ENCODE measurements around the gene TUBGCP4.
A peak's percentile ranks its signal among the peaks of the same experiment; 100 is the strongest.

The TUBGCP4 gene

GRCh38 chr15:43433661-43434303 lies 62.9 kb downstream of the TUBGCP4 start:
- Histone ChIP-seq H3K9me3 (ENCODE audit: control insufficient read depth, low read length) (no peaks in the 10 kb centered on the region), H3K27me3 (replicated peaks; ENCODE audit: control insufficient read depth, insufficient read depth, low read length) (no peaks in the 10 kb centered on the region), H3K4me1 (ENCODE audit: control insufficient read depth, insufficient read depth, low read length) (no peaks in the 10 kb centered on the region), H3K4me3 (ENCODE audit: low read length) (no peak overlapping the region), H3K9ac (ENCODE audit: low read length) (no peak overlapping the region), H3K36me3 (ENCODE audit: control insufficient read depth, insufficient read depth, low read length, severe bottlenecking) (peaks cover 83% of the 10 kb centered on the region)
- no peak for DNase-seq (ENCODE audit: low read depth)

- no peak for DNase-seq (ENCODE audit: low read depth)
- H3K9me3 ChIP-seq (ENCODE audit: control insufficient read depth, low read length): no peaks in the 10 kb centered on the region
- H3K4me3 ChIP-seq (ENCODE audit: low read length): no peak overlapping the region
- no peaks in the 10 kb centered on the region for H3K4me1 ChIP-seq (ENCODE audit: control insufficient read depth, insufficient read depth, low read length)
- H3K9ac ChIP-seq (ENCODE audit: low read length): no peak overlapping the region
- H3K27me3 ChIP-seq (replicated peaks; ENCODE audit: control insufficient read depth, insufficient read depth, low read length): no peaks in the 10 kb centered on the region
- peaks cover 85% of the 10 kb centered on the region for H3K36me3 ChIP-seq (ENCODE audit: control insufficient read depth, insufficient read depth, low read length, severe bottlenecking)
Measured at GRCh38 chr15:43434446-43434845, 63.5 kb downstream of the TUBGCP4 start.

- Histone ChIP-seq H3K27me3 (replicated peaks; ENCODE audit: control insufficient read depth, insufficient read depth, low read length) (no peaks in the 10 kb centered on the region), H3K9ac (ENCODE audit: low read length) (no peak overlapping the region), H3K36me3 (ENCODE audit: control insufficient read depth, insufficient read depth, low read length, severe bottlenecking) (peaks cover 65% of the 10 kb centered on the region), H3K9me3 (ENCODE audit: control insufficient read depth, low read length) (no peaks in the 10 kb centered on the region), H3K4me1 (ENCODE audit: control insufficient read depth, insufficient read depth, low read length) (peaks cover 13% of the 10 kb centered on the region), H3K4me3 (ENCODE audit: low read length) (no peak overlapping the region)
- DNase-seq (ENCODE audit: low read depth): no peak
Measured at GRCh38 chr15:43436395-43436794, 65.5 kb downstream of the TUBGCP4 start.

DNA sequence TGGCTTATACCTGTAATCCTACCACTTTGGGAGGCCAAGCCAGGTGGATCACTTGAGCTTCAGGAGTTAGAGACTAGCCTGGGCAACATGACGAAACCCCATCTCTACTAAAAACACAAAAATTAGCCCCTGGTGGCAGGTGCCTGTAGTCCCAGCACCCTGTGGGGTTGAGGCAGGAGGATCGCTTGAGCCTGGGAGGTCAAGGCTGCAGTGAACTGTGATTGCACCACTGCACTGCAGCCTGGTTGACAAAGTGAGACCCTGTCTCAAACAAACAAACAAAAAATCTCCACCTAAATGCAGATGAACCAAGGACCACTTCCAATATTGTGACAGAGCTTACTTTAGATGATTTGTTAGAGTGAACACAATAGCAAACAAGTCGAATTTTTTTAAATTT lies 68.4 kb downstream of the TUBGCP4 start:
- H3K36me3 ChIP-seq (ENCODE audit: control insufficient read depth, insufficient read depth, low read length, severe bottlenecking): peaks cover 39% of the 10 kb centered on the region
- no peak for DNase-seq (ENCODE audit: low read depth)

DNA sequence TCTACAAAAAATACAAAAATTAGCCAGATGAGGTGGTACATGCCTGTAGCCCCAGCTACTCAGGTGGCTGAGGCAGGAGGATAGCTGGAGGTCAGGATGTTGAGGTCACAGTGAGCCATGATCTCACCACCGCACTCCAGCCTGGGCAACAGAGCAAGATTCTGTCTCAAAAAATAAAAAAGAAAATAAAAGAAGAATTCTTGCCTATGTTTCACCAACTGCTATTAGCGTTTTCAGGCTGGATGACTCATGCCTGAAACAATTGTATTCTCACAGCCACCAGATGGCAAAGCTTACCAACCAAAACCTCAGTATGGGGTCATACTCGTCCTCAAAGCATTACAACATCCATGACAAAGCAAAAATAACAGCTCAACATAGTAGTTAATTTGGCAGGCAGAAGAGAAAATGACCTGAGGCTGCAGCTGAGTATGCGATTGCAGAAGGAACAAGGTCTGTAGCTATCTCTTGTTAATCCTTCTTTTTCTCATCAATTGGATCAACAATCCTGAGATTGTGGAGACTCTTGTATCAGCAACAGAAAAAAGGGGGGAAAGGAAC lies 69.9 kb downstream of the TUBGCP4 start:
- H3K9me3 ChIP-seq (ENCODE audit: control insufficient read depth, low read length): no peaks in the 10 kb centered on the region
- H3K36me3 ChIP-seq (ENCODE audit: control insufficient read depth, insufficient read depth, low read length, severe bottlenecking): peaks cover 47% of the 10 kb centered on the region
- no peaks in the 10 kb centered on the region for H3K27me3 ChIP-seq (replicated peaks; ENCODE audit: control insufficient read depth, insufficient read depth, low read length)
- H3K4me3 ChIP-seq (ENCODE audit: low read length): no peak overlapping the region
- H3K9ac ChIP-seq (ENCODE audit: low read length): peak overlapping the region; percentile 66
- peak; percentile 98 for DNase-seq (ENCODE audit: low read depth)
- peaks cover 16% of the 10 kb centered on the region for H3K4me1 ChIP-seq (ENCODE audit: control insufficient read depth, insufficient read depth, low read length)

More for the DNA sequence above, 68.4 kb downstream of the TUBGCP4 start:
- Histone ChIP-seq H3K4me3 (ENCODE audit: low read length) (no peak overlapping the region), H3K9ac (ENCODE audit: low read length) (no peak overlapping the region), H3K4me1 (ENCODE audit: control insufficient read depth, insufficient read depth, low read length) (peaks cover 16% of the 10 kb centered on the region), H3K27me3 (replicated peaks; ENCODE audit: control insufficient read depth, insufficient read depth, low read length) (no peaks in the 10 kb centered on the region), H3K9me3 (ENCODE audit: control insufficient read depth, low read length) (no peaks in the 10 kb centered on the region)

DNA sequence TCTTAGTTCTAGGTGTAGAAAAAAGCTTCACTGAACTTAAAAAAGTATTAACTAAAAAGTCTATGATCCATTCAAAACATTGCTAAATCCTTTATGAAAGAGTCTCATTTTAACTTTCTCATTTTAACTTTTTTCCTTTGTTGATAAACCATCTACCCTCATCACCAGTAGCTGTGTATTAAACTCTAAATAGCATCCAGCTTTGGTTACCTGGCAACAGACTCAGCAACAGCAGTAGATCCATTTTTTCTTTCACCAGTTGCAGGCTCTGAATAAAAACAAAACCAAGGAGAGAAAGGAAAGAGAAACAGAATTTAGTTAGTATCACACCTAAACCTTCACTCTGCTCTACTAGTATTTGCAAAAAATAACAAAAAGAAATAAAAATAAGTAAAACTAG lies 70.4 kb downstream of the TUBGCP4 start:
- Histone ChIP-seq H3K36me3 (ENCODE audit: control insufficient read depth, insufficient read depth, low read length, severe bottlenecking) (peaks cover 48% of the 10 kb centered on the region), H3K9me3 (ENCODE audit: control insufficient read depth, low read length) (no peaks in the 10 kb centered on the region), H3K4me1 (ENCODE audit: control insufficient read depth, insufficient read depth, low read length) (peaks cover 16% of the 10 kb centered on the region), H3K27me3 (replicated peaks; ENCODE audit: control insufficient read depth, insufficient read depth, low read length) (no peaks in the 10 kb centered on the region), H3K4me3 (ENCODE audit: low read length) (no peak overlapping the region), H3K9ac (ENCODE audit: low read length) (peak overlapping the region; percentile 66)
- DNase-seq (ENCODE audit: low read depth): peak; percentile 69

GRCh38 chr15:43446344-43446743 lies 75.4 kb downstream of the TUBGCP4 start:
- no peaks in the 10 kb centered on the region for H3K9me3 ChIP-seq (ENCODE audit: control insufficient read depth, low read length)
- no peak overlapping the region for H3K4me3 ChIP-seq (ENCODE audit: low read length)
- no peaks in the 10 kb centered on the region for H3K27me3 ChIP-seq (replicated peaks; ENCODE audit: control insufficient read depth, insufficient read depth, low read length)
- H3K9ac ChIP-seq (ENCODE audit: low read length): no peak overlapping the region
- DNase-seq (ENCODE audit: low read depth): no peak
- H3K4me1 ChIP-seq (ENCODE audit: control insufficient read depth, insufficient read depth, low read length): peaks cover 4% of the 10 kb centered on the region
- peaks cover 38% of the 10 kb centered on the region for H3K36me3 ChIP-seq (ENCODE audit: control insufficient read depth, insufficient read depth, low read length, severe bottlenecking)

DNA sequence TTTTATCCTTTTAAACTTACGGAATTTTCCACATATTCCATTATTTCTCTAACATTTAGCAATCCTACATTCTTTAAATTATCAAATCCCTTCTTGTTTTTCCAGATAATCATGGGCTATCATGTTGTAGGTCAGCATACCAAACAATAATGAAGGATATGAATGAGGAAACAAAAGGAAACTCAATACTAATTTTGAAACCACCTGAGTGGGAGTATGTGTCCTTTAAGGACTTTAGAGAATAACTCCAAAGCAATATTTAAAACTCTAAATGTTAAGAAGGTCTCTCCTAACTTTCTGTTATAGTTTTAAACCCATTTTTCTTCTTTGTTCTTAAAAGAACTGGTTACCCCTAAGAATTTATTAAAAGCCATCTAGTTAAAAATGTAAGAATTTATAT lies 79.1 kb downstream of the TUBGCP4 start:
- peaks cover 37% of the 10 kb centered on the region for H3K36me3 ChIP-seq (ENCODE audit: control insufficient read depth, insufficient read depth, low read length, severe bottlenecking)
- DNase-seq (ENCODE audit: low read depth): peak; percentile 55
- H3K4me3 ChIP-seq (ENCODE audit: low read length): no peak overlapping the region
- H3K4me1 ChIP-seq (ENCODE audit: control insufficient read depth, insufficient read depth, low read length): no peaks in the 10 kb centered on the region
- no peaks in the 10 kb centered on the region for H3K27me3 ChIP-seq (replicated peaks; ENCODE audit: control insufficient read depth, insufficient read depth, low read length)
- H3K9ac ChIP-seq (ENCODE audit: low read length): no peak overlapping the region
- no peaks in the 10 kb centered on the region for H3K9me3 ChIP-seq (ENCODE audit: control insufficient read depth, low read length)
